IPS-18a (cell line): ENCODE measurements around the gene MEPCE.

Experiments
- H3K27ac ChIP-seq: one replicate; pipeline ENCODE4 v1.5.1; 2013; ENCODE audit warnings: low read length
- H3K27me3 ChIP-seq: one replicate; pipeline ENCODE4 v1.6.1; 2013; ENCODE audit warnings: mild to moderate bottlenecking, low read length; ENCODE audit not compliant: control insufficient read depth, insufficient read depth
- H3K36me3 ChIP-seq: one replicate; pipeline ENCODE4 v1.6.1; 2013; ENCODE audit warnings: low read depth, low read length; ENCODE audit not compliant: control insufficient read depth
- H3K4me1 ChIP-seq: one replicate; pipeline ENCODE4 v1.6.1; 2013; ENCODE audit warnings: low read depth, low read length; ENCODE audit not compliant: control insufficient read depth
- H3K4me3 ChIP-seq: one replicate; pipeline ENCODE4 v1.5.1; 2013; ENCODE audit warnings: low read length
- H3K9ac ChIP-seq: one replicate; pipeline ENCODE4 v1.6.1; 2013; ENCODE audit warnings: mild to moderate bottlenecking, low read length, moderate library complexity
- H3K9me3 ChIP-seq: one replicate; pipeline ENCODE4 v1.6.1; 2013; ENCODE audit warnings: low read depth, low read length; ENCODE audit not compliant: control insufficient read depth

Gene MEPCE

GRCh38 chr7:100456562-100456961 lies 26.9 kb downstream of the MEPCE start:
- Histone ChIP-seq H3K4me1 (no peaks in the 10 kb centered on the region), H3K9me3 (no peaks in the 10 kb centered on the region), H3K27me3 (no peaks in the 10 kb centered on the region), H3K4me3 (no peak overlapping the region), H3K36me3 (no peaks in the 10 kb centered on the region), H3K9ac (no peak overlapping the region), H3K27ac (no peak overlapping the region)

- no peak overlapping the region for H3K4me3 ChIP-seq
- no peaks in the 10 kb centered on the region for H3K27me3 ChIP-seq
- H3K27ac ChIP-seq = no peak overlapping the region
- no peaks in the 10 kb centered on the region for H3K36me3 ChIP-seq
- no peaks in the 10 kb centered on the region for H3K4me1 ChIP-seq
- H3K9me3 ChIP-seq = no peaks in the 10 kb centered on the region
- no peak overlapping the region for H3K9ac ChIP-seq
Observed at GRCh38 chr7:100457033-100457432, 27.4 kb downstream of the MEPCE start.

GRCh38 chr7:100464210-100464660 lies 34.6 kb downstream of the MEPCE start, which contains the start of gene SPACDR:
SPACDR (minus strand) TSS chr7:100464260; CDS start chr7:100464025, 235 bp downstream.
- no peak within 1 kb of the TSS for H3K27ac ChIP-seq
- no peaks in the 10 kb centered on the region for H3K4me1 ChIP-seq
- H3K27me3 ChIP-seq = no peaks in the 10 kb centered on the region
- H3K9me3 ChIP-seq = no peaks in the 10 kb centered on the region
- no peaks in the 10 kb centered on the region for H3K36me3 ChIP-seq
- no peak within 1 kb of the TSS for H3K9ac ChIP-seq
- no peak within 1 kb of the TSS for H3K4me3 ChIP-seq

GRCh38 chr7:100464791-100465190 lies 35.2 kb downstream of the MEPCE start:
- Histone ChIP-seq H3K4me3 (no peak overlapping the region), H3K27me3 (no peaks in the 10 kb centered on the region), H3K9me3 (no peaks in the 10 kb centered on the region), H3K36me3 (no peaks in the 10 kb centered on the region), H3K4me1 (no peaks in the 10 kb centered on the region), H3K27ac (no peak overlapping the region), H3K9ac (no peak overlapping the region)

GRCh38 chr7:100465299-100465698 lies 35.7 kb downstream of the MEPCE start:
- no peak overlapping the region for H3K27ac ChIP-seq
- no peaks in the 10 kb centered on the region for H3K9me3 ChIP-seq
- H3K4me3 ChIP-seq = no peak overlapping the region
- H3K9ac ChIP-seq = no peak overlapping the region
- no peaks in the 10 kb centered on the region for H3K4me1 ChIP-seq
- H3K36me3 ChIP-seq = no peaks in the 10 kb centered on the region
- H3K27me3 ChIP-seq = no peaks in the 10 kb centered on the region

GRCh38 chr7:100465702-100466311 lies 36.2 kb downstream of the MEPCE start:
- no peak overlapping the region for H3K4me3 ChIP-seq
- no peak overlapping the region for H3K9ac ChIP-seq
- no peaks in the 10 kb centered on the region for H3K4me1 ChIP-seq
- H3K27ac ChIP-seq = no peak overlapping the region
- H3K36me3 ChIP-seq = no peaks in the 10 kb centered on the region
- H3K9me3 ChIP-seq = no peaks in the 10 kb centered on the region
- no peaks in the 10 kb centered on the region for H3K27me3 ChIP-seq

- H3K36me3 ChIP-seq = no peaks in the 10 kb centered on the region
- no peak overlapping the region for H3K9ac ChIP-seq
- H3K4me3 ChIP-seq = no peak overlapping the region
Observed at GRCh38 chr7:100466653-100467605, 37.3 kb downstream of the MEPCE start.

GRCh38 chr7:100467638-100468373 lies 38.2 kb downstream of the MEPCE start:
- Histone ChIP-seq H3K27ac (no peak overlapping the region), H3K4me1 (peaks cover 1% of the 10 kb centered on the region), H3K36me3 (no peaks in the 10 kb centered on the region), H3K4me3 (no peak overlapping the region), H3K27me3 (no peaks in the 10 kb centered on the region), H3K9me3 (no peaks in the 10 kb centered on the region), H3K9ac (no peak overlapping the region)

More at GRCh38 chr7:100466653-100467605, 37.3 kb downstream of the MEPCE start:
- H3K9me3 ChIP-seq = no peaks in the 10 kb centered on the region
- H3K27ac ChIP-seq = no peak overlapping the region
- H3K27me3 ChIP-seq = no peaks in the 10 kb centered on the region
- H3K4me1 ChIP-seq = no peaks in the 10 kb centered on the region

GRCh38 chr7:100469227-100470044 lies 39.8 kb downstream of the MEPCE start:
- Histone ChIP-seq H3K4me3 (no peak overlapping the region), H3K36me3 (no peaks in the 10 kb centered on the region), H3K4me1 (peaks cover 5% of the 10 kb centered on the region), H3K9ac (no peak overlapping the region), H3K27ac (no peak overlapping the region), H3K9me3 (no peaks in the 10 kb centered on the region), H3K27me3 (no peaks in the 10 kb centered on the region)

- H3K9me3 ChIP-seq = no peaks in the 10 kb centered on the region
Observed at GRCh38 chr7:100471021-100471420, 41.4 kb downstream of the MEPCE start.

More at GRCh38 chr7:100471021-100471420, 41.4 kb downstream of the MEPCE start:
- Histone ChIP-seq H3K27ac (no peak overlapping the region), H3K9ac (no peak overlapping the region), H3K36me3 (no peaks in the 10 kb centered on the region), H3K4me1 (peaks cover 8% of the 10 kb centered on the region), H3K4me3 (no peak overlapping the region), H3K27me3 (no peaks in the 10 kb centered on the region)
